GM18868 (cell line): ENCODE results near the gene ITGA8.
"Not testable (repeated sequence)": the region's sequence is repeated elsewhere in the genome, so short reads cannot be mapped to it uniquely, and the experiment has no call there.

ENCODE experiments used
- ATAC-seq: cut with Tn5 transposase; IDR thresholded peaks from one replicate; pipeline ENCODE4 v1.9.1; 2021; ENCODE audit warnings: mild to moderate bottlenecking, moderate library complexity; ENCODE audit not compliant: unreplicated experiment

The ITGA8 gene

GRCh38 chr10:15515202-15515601 is 204.5 kb downstream of the ITGA8 start:
- ATAC-seq: no peak

DNA sequence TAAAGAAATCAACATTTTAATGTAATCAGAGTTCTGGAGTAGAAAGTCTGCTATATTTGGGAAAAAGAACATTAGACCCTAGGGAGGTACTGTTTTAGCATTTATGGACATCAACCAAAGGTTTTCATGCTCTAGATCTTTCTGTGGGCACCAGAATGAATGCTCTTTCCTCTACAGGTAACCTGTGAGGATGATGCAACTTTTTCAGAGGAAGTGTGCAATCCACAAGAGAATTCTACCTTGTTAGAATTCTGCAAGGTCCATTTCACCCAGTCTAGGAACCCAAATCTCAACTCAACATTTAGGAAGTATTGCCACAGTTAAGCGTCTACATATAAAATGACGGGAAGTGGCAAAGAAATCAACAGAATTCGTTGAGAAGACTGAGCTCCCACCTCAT is 208.8 kb downstream of the ITGA8 start:
- no peak for ATAC-seq

DNA sequence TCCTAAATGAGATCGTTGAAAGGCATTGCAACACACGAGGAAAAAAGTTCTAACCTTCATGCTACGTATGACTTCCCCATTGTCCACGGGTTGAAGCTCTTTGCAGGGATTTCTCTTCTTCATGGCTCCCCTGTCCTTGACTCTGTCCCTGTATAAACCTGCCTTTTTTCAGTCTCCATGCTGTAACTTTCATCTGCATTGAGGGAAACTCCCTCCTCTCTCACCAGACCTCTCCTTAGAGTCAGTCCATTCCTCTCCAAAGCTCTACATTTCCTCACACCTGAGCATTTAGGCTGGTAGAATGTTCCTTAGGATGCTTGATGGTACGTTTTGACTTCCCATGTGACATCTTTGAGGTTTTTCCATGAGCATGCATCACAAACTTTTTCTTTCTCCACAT is 214.4 kb downstream of the ITGA8 start:
- no peak for ATAC-seq

- ATAC-seq: peak; percentile 76
Measured at GRCh38 chr10:15504101-15504840, 215.5 kb downstream of the ITGA8 start.

DNA sequence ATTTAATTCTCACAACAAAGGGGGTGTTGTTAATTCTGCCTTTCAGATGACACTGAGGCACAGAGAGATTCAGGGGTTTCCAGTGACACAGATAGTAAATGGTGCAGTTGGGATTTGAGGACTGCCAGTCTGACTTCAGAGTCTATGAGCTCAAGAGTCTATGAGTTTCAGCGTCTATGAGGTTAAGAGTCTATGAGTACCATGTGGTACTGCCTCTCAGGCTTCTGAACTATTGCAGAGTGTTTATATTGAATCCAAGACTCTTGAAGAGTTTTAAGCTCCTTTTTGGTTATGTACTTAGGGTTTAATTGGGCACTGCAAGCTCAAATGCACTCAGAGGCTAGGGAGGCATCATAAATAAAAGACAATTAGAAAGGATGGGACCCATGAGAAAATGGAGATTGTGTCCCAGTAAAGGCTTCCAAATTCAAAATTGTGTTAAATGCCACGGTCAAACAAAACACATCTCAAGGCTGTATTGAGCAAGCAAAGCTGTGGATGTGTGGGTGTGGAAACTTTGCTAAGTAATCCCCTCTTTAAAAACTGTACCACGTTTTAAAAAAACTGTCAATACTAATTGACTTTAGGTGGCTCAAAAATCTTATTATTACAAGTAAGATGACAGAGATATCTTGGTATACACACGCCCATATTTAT is 224.7 kb downstream of the ITGA8 start:
- ATAC-seq: no peak

DNA sequence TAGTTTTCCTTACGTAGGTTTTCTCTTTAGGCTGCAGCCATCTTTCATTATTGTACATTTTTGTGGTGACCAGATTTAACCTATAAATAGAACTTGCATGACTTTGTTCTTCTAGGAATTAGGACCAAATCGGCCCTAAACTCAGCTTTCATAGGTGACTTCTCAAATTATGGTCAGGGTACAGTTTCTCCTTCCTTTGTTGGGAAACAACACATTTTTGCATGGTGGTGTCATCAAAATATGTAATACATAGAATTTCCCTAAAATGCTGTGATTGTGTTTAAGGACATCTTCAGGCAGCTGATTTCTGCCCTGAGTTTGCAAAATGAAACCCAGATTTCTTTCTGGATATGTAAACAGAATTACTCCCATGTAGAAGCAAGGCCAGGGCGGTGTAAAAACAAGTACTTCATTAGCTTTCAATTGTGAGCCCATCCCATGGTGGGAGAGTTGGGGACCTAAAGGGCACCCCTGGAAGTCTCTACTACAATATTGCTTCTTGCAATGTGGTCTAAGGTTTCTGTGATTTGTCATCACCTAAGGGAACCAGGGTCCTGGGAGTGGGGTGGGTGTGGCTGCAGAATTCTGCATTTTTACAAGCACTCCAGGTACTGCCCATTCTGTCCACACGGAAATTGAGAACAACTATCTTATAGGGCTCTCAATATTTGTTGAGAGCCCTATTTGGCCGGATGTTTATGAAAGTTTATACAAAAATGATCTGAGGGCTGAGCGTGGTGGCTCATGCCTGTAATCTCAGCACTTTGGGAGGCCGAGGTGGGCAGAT is 227.7 kb downstream of the ITGA8 start:
- ATAC-seq: no peak

GRCh38 chr10:15489431-15489830 is 230.3 kb downstream of the ITGA8 start:
- no peak for ATAC-seq

GRCh38 chr10:15487376-15487775 is 232.3 kb downstream of the ITGA8 start:
- ATAC-seq: no peak

GRCh38 chr10:15486404-15486803 is 233.3 kb downstream of the ITGA8 start:
- ATAC-seq: no peak

DNA sequence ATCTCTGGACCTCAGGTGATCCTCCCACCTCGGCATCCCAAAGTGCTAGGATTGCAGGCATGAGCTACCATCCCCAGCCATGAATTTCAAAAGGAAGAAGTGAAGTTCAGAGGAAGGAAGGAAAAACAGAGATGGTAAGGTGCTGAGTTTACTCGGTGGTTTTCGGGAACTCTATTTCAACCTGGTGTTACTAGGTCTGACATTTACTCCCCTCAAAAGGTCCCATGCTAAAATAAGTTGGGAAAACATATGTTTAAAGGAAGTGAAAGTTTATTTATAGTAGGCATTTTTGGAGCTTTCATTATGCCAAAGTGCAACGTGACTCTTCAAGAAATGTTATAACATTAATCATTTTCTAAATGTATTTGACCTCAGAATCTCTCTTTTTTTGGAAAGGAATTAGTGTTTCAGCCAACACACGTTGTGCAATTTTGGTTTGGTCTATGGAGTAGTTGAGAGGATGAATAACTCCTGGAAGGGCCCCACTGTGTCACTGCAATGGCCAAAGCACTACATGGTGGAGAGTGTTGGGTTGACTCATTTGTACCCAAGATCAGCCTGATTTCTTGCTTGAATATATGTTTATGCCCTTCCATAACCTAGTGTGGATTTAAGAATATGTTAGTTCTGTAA is 233.9 kb downstream of the ITGA8 start:
- no peak for ATAC-seq

- no peak for ATAC-seq
Measured at GRCh38 chr10:15485027-15485426, 234.7 kb downstream of the ITGA8 start.

GRCh38 chr10:15484128-15484527 is 235.6 kb downstream of the ITGA8 start:
- ATAC-seq: no peak

- ATAC-seq: no peak
Measured at GRCh38 chr10:15483215-15484075, 236.3 kb downstream of the ITGA8 start.

GRCh38 chr10:15482156-15482555 is 237.6 kb downstream of the ITGA8 start:
- ATAC-seq: no peak

GRCh38 chr10:15478950-15479349 is 240.8 kb downstream of the ITGA8 start:
- ATAC-seq: no peak

- no peak for ATAC-seq
Measured at GRCh38 chr10:15478429-15478828, 241.3 kb downstream of the ITGA8 start.

GRCh38 chr10:15476337-15476736 is 243.4 kb downstream of the ITGA8 start:
- ATAC-seq: no peak

DNA sequence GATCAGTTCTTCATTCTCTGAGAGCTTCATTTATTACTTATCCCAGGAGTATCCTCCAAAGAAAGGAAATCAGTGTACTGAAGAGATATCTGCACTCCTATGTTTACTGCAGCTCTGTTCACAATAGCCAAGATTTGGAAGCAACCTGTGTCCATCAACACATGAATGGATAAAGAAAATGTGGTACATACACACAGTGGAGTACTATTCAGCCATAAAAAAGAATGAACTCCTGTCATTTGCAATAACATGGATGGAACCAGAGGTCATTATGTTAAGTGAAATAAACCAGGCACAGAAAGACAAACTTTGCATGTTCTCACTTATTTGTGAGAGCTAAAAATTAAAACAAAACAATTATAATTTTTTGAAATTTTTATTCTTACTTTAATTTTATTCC is 244.3 kb downstream of the ITGA8 start:
- ATAC-seq: not testable (repeated sequence)

DNA sequence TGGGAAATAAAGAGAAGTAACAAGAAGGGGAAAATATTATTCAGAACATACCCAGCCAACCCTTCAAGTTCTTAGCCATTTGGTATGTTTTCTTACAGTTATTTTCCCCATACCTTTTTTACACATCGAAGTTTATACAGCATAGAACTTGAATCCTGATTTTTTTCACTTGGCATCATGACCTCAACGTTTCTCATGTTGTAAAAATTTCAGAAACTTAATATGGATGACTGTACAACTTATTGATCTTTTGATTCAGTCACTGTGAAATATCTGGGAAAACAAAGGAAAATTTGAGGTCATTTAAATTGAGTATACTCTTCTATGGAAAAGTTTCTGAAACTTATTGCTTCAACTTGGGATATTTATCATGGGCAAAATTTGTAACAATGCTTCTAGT is 245.1 kb downstream of the ITGA8 start:
- no peak for ATAC-seq

DNA sequence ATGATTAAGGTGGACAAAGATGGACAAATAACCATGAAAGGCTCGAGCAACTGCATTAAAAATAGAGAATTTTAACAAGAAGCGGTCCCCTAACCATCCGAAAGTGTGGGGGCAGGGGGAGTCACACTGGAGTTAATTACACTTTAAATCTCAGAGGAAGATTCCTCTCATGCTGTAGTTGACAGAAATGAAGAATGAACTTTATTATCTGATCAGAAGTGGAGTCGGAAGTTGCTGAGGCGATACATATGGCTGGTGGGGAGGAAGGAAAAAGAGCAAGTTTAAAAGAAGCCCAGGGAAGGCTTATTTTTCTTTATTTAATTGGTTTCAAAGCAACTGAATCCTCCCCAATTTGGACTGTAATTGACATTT is 246.3 kb downstream of the ITGA8 start:
- no peak for ATAC-seq
